GM18861 (cell line): ENCODE measurements around the gene TBC1D22A.

Experiments used
- ATAC-seq: cut with Tn5 transposase; IDR thresholded peaks from one replicate; pipeline ENCODE4 v1.9.1; 2021; ENCODE audit not compliant: unreplicated experiment

TBC1D22A gene

GRCh38 chr22:46737105-46737975, 25.1 kb upstream of the TBC1D22A start:
- no peak for ATAC-seq

- no peak for ATAC-seq
Observed at GRCh38 chr22:46737976-46738646, 24.3 kb upstream of the TBC1D22A start, which contains the start of gene CERK. TSS of gene CERK (minus strand) at chr22:46738252. CDS start at chr22:46738148, 104 bp downstream.

- no peak for ATAC-seq
Observed at GRCh38 chr22:46738647-46739093, 23.8 kb upstream of the TBC1D22A start.

DNA sequence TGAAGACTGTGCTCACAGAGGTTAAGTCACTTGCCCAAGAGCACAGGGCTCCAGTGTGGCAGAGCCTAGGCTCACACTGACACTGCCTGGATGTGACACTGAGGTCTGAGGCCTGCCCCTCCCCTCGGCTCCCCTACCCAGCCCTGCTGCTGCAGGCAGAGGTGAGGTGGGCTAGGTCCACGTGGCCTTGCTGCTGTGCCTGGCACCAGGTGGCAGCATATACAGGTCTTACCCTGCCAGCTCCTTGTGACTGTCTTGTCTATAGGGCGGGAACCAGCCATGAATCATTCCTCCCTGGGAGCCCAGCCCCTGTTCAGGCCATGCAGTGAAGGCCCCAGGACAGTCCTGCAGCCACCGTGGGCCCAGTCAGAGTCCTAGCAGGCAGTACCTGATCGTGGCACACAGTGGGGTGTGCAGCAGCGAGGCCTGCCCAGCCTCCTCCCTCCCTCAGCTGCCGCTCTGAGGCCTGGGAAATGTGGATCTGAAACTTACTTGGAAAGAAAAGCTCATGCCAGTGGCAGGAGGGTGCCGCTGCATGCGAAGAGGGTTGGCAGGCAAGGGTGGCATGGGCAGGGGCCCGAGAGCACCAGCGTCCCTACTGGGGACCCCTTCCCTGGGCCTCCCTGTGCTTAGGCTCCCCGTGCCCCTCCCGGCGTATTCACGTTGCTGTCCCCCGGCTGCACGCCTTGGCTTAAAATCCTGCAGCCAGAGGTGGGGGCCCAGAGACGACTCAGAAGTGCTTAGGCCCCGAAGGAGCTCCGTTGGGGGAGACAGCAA, 23.2 kb upstream of the TBC1D22A start:
- ATAC-seq, result no peak

- ATAC-seq, result no peak
Observed at GRCh38 chr22:46740910-46741780, 21.3 kb upstream of the TBC1D22A start.

DNA sequence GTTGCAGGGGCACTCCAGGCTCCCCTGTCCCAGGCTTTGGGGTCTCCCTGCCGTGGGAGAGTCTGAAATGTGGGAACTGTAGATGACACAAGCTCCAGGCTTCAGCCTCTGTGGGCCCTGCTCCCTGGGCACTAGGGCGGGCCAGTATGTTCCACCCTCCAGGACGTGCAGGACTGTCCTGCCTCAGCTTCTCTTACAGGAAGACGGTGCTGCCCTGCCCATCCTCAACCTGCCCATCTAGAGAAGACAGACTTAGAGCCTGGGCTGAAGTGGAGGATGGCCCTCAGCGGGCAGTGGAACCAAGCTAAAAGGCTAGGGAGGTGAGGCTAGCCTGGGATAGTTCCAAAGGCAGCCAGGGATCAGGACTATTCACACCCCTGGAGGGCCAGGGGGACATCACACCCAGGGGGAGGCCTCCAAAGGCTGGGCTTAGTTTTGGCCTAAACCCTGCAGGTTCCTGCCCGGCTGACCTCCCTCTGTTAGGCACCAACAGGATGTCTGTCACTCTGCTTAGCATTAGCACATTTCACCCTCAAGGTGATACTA, 20.4 kb upstream of the TBC1D22A start:
- no peak for ATAC-seq

- ATAC-seq, result no peak
Observed at GRCh38 chr22:46742576-46743221, 19.8 kb upstream of the TBC1D22A start.

- ATAC-seq, result no peak
Observed at GRCh38 chr22:46744581-46744980, 17.9 kb upstream of the TBC1D22A start.

GRCh38 chr22:46746192-46746591, 16.3 kb upstream of the TBC1D22A start:
- ATAC-seq, result no peak

DNA sequence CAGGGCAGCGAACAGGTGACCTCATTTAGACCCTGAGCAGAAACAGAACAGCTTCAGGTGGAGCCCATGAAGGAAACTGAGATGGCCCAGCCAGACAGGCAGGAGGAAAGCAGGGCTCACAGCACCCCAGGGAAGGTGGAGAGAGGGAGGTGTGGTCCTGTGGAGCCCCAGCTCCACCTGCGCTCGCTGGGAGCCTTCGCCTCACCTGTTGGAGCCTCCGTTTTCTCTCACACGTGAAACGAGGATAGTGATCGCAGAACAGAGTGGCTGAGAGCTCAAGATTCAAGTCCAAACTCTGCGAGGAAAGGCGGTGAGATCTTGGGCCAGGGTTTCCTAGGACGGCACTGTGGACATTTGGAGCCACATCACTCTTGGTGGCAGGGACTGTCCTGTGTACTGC, 15.8 kb upstream of the TBC1D22A start:
- no peak for ATAC-seq

GRCh38 chr22:46747646-46748045, 14.8 kb upstream of the TBC1D22A start:
- no peak for ATAC-seq

GRCh38 chr22:46748206-46748907, 14.1 kb upstream of the TBC1D22A start:
- no peak for ATAC-seq

DNA sequence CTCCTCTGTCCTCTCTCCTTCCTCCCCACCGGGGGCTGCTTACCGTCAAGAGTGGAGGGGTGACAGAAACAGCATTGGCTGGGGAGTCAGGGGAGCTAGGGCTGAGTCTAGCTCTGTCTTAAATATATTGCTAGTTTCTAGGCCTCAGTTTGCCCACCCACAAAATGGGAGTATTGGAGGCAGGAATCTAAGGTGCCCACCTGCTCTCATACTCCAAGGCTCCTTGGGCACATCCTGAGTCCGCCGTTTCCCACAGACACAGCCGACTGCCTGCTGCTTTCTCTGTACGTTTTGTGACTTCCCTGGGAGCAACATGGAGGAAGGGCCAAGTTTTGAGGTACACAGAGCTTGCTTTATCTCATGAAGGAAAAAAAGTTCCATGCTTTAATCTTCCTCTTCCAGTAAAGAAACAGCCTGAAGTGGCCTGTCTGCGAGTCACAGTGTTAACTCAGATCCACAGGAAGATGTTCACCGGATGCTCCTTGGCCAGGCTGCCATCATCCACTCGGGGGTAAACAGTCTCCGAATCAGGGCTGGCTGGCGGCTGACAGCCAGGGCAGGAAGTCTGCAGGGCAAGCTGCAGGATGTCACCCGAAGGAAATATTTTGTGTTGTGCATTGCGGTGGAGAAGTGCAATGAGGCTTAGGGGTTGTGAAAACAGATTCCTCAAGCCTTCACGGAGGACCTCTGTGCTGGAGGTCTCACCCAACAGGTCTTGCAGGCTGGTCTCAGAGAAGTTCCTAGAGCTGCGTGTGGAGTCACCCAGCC, 13.4 kb upstream of the TBC1D22A start:
- ATAC-seq, result no peak

- no peak for ATAC-seq
Observed at GRCh38 chr22:46749682-46750529, 12.5 kb upstream of the TBC1D22A start.

- ATAC-seq, result no peak
Observed at GRCh38 chr22:46750530-46750800, 12.0 kb upstream of the TBC1D22A start.

GRCh38 chr22:46750863-46751443, 11.5 kb upstream of the TBC1D22A start:
- ATAC-seq, result no peak

DNA sequence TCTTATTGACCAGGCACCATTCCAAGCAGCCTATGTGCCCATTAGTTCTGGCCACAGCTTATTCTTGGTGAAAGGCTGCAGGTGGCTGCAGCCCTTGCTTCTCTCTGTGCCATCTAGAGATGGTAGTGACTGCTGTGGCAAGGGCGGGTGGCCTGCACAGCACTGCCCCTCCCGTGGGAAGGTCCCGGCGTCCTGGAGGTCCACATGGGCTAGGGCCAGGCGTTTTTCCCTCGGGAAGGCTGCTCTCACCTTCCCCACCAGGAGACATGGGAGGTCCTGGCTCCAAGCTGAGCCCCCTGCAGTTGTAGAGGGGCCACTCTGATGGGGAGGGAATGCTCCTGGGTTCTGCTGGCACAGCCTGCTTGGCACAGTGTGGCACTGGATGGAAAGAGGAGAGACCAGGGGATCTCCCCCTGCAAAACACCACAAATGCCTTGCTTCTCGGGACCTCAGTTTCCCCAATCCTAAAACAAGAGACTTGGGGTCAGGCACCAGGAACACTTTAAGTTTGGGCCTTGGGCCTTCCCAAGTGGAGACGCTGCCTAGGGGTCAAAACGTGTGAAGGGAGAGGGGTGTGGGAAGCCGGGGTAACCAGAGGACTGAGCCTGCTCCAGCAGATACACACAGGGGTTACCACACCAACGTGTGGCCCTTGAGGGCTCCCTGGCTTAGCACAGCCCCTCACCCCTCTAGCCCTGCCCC, 10.0 kb upstream of the TBC1D22A start:
- no peak for ATAC-seq
